ENCODE measurements around the gene VSIG10. TPM values are rescaled to one million over a fixed set of nuclear protein-coding genes. Genes with fewer than 3 reads are reported as not detected.

VSIG10 gene
- polyA plus RNA-seq, 2 donors = 15.6 to 24.6 TPM

GRCh38 chr12:118053071-118053985 lies 50.5 kb downstream of the VSIG10 start:
- Histone ChIP-seq H3K27me3 (ENCODE audit: control insufficient read depth in 1 of 2, insufficient read depth in 2 of 2, low read length in 2 of 2) (no peaks in the 10 kb centered on the region), H3K36me3 (ENCODE audit: control insufficient read depth in 2 of 2, insufficient read depth in 2 of 2, low read length in 1 of 2) (peaks cover 0 to under 1% of the 10 kb centered on the region in 2 donors), H3K4me1 (ENCODE audit: control insufficient read depth in 2 of 2, insufficient read depth in 2 of 2, low read length in 1 of 2) (peaks cover 3 to 11% of the 10 kb centered on the region in 2 donors), H3K27ac (ENCODE audit: low read depth in 2 of 2, low read length in 1 of 2) (peak overlapping the region; percentile 69 to 89), H3K9me3 (ENCODE audit: control insufficient read depth in 2 of 2, insufficient read depth in 1 of 2, low read depth in 1 of 2, low read length in 1 of 2) (no peaks in the 10 kb centered on the region), H3K4me3 (ENCODE audit: low read depth in 1 of 2, low read length in 2 of 2) (no peak overlapping the region)
- 81 to 85% methylated on average over 10 of the region's 10 CpGs for WGBS, 2 donors

- 43 to 46% methylated on average over 14 of the region's 14 CpGs for WGBS, 2 donors
- Histone ChIP-seq H3K4me1 (ENCODE audit: control insufficient read depth in 2 of 2, insufficient read depth in 2 of 2, low read length in 1 of 2) (peaks cover 3 to 11% of the 10 kb centered on the region in 2 donors), H3K4me3 (ENCODE audit: low read depth in 1 of 2, low read length in 2 of 2) (no peak overlapping the region), H3K27ac (ENCODE audit: low read depth in 2 of 2, low read length in 1 of 2) (peak overlapping the region; percentile 69 to 89), H3K36me3 (ENCODE audit: control insufficient read depth in 2 of 2, insufficient read depth in 2 of 2, low read length in 1 of 2) (peaks cover 0 to 2% of the 10 kb centered on the region in 2 donors), H3K9me3 (ENCODE audit: control insufficient read depth in 2 of 2, insufficient read depth in 1 of 2, low read depth in 1 of 2, low read length in 1 of 2) (no peaks in the 10 kb centered on the region), H3K27me3 (ENCODE audit: control insufficient read depth in 1 of 2, insufficient read depth in 2 of 2, low read length in 2 of 2) (no peaks in the 10 kb centered on the region)
These were observed 51.3 kb downstream of the VSIG10 start for GRCh38 chr12:118052324-118053070.

- no peaks in the 10 kb centered on the region for H3K9me3 ChIP-seq (ENCODE audit: control insufficient read depth in 2 of 2, insufficient read depth in 1 of 2, low read depth in 1 of 2, low read length in 1 of 2)
- H3K36me3 ChIP-seq (ENCODE audit: control insufficient read depth in 2 of 2, insufficient read depth in 2 of 2, low read length in 1 of 2) = peaks cover 0 to 2% of the 10 kb centered on the region in 2 donors
- H3K27me3 ChIP-seq (ENCODE audit: control insufficient read depth in 1 of 2, insufficient read depth in 2 of 2, low read length in 2 of 2) = no peaks in the 10 kb centered on the region
- 88 to 89% methylated on average over 12 of the region's 12 CpGs for WGBS, 2 donors
- H3K4me1 ChIP-seq (ENCODE audit: control insufficient read depth in 2 of 2, insufficient read depth in 2 of 2, low read length in 1 of 2) = peaks cover 3 to 11% of the 10 kb centered on the region in 2 donors
- H3K27ac ChIP-seq (ENCODE audit: low read depth in 2 of 2, low read length in 1 of 2) = no peak overlapping the region
- no peak overlapping the region for H3K4me3 ChIP-seq (ENCODE audit: low read depth in 1 of 2, low read length in 2 of 2)
These were observed 52.6 kb downstream of the VSIG10 start for GRCh38 chr12:118050972-118051910.

- peaks cover 0 to 15% of the 10 kb centered on the region in 2 donors for H3K36me3 ChIP-seq (ENCODE audit: control insufficient read depth in 2 of 2, insufficient read depth in 2 of 2, low read length in 1 of 2)
- no peaks in the 10 kb centered on the region for H3K9me3 ChIP-seq (ENCODE audit: control insufficient read depth in 2 of 2, insufficient read depth in 1 of 2, low read depth in 1 of 2, low read length in 1 of 2)
- 92 to 95% methylated on average over 4 of the region's 4 CpGs for WGBS, 2 donors
- no peak overlapping the region for H3K4me3 ChIP-seq (ENCODE audit: low read depth in 1 of 2, low read length in 2 of 2)
- H3K27me3 ChIP-seq (ENCODE audit: control insufficient read depth in 1 of 2, insufficient read depth in 2 of 2, low read length in 2 of 2) = no peaks in the 10 kb centered on the region
- H3K4me1 ChIP-seq (ENCODE audit: control insufficient read depth in 2 of 2, insufficient read depth in 2 of 2, low read length in 1 of 2) = no peaks in the 10 kb centered on the region
- no peak overlapping the region for H3K27ac ChIP-seq (ENCODE audit: low read depth in 2 of 2, low read length in 1 of 2)
These were observed 57.4 kb downstream of the VSIG10 start for GRCh38 chr12:118046430-118046829.

- Histone ChIP-seq H3K27me3 (ENCODE audit: control insufficient read depth in 1 of 2, insufficient read depth in 2 of 2, low read length in 2 of 2) (no peaks in the 10 kb centered on the region), H3K27ac (ENCODE audit: low read depth in 2 of 2, low read length in 1 of 2) (no peak overlapping the region), H3K4me1 (ENCODE audit: control insufficient read depth in 2 of 2, insufficient read depth in 2 of 2, low read length in 1 of 2) (no peaks in the 10 kb centered on the region), H3K36me3 (ENCODE audit: control insufficient read depth in 2 of 2, insufficient read depth in 2 of 2, low read length in 1 of 2) (peaks cover 0 to 27% of the 10 kb centered on the region in 2 donors), H3K9me3 (ENCODE audit: control insufficient read depth in 2 of 2, insufficient read depth in 1 of 2, low read depth in 1 of 2, low read length in 1 of 2) (no peaks in the 10 kb centered on the region), H3K4me3 (ENCODE audit: low read depth in 1 of 2, low read length in 2 of 2) (no peak overlapping the region)
- 95% methylated on average over 8 of the region's 8 CpGs for WGBS, 2 donors
These were observed 59.2 kb downstream of the VSIG10 start for GRCh38 chr12:118044577-118044976.

- H3K36me3 ChIP-seq (ENCODE audit: control insufficient read depth in 2 of 2, insufficient read depth in 2 of 2, low read length in 1 of 2) = peaks cover 0 to 27% of the 10 kb centered on the region in 2 donors
- no peak overlapping the region for H3K4me3 ChIP-seq (ENCODE audit: low read depth in 1 of 2, low read length in 2 of 2)
- WGBS, 2 donors = 82 to 88% methylated on average over 2 of the region's 2 CpGs
- no peaks in the 10 kb centered on the region for H3K27me3 ChIP-seq (ENCODE audit: control insufficient read depth in 1 of 2, insufficient read depth in 2 of 2, low read length in 2 of 2)
- H3K27ac ChIP-seq (ENCODE audit: low read depth in 2 of 2, low read length in 1 of 2) = no peak overlapping the region
- no peaks in the 10 kb centered on the region for H3K4me1 ChIP-seq (ENCODE audit: control insufficient read depth in 2 of 2, insufficient read depth in 2 of 2, low read length in 1 of 2)
- no peaks in the 10 kb centered on the region for H3K9me3 ChIP-seq (ENCODE audit: control insufficient read depth in 2 of 2, insufficient read depth in 1 of 2, low read depth in 1 of 2, low read length in 1 of 2)
These were observed 59.7 kb downstream of the VSIG10 start for GRCh38 chr12:118044075-118044474.

GRCh38 chr12:118042091-118042490 lies 61.7 kb downstream of the VSIG10 start:
- Histone ChIP-seq H3K36me3 (ENCODE audit: control insufficient read depth in 2 of 2, insufficient read depth in 2 of 2, low read length in 1 of 2) (peaks cover 5 to 28% of the 10 kb centered on the region in 2 donors), H3K27ac (ENCODE audit: low read depth in 2 of 2, low read length in 1 of 2) (no peak overlapping the region), H3K4me1 (ENCODE audit: control insufficient read depth in 2 of 2, insufficient read depth in 2 of 2, low read length in 1 of 2) (no peaks in the 10 kb centered on the region), H3K27me3 (ENCODE audit: control insufficient read depth in 1 of 2, insufficient read depth in 2 of 2, low read length in 2 of 2) (no peaks in the 10 kb centered on the region), H3K4me3 (ENCODE audit: low read depth in 1 of 2, low read length in 2 of 2) (no peak overlapping the region), H3K9me3 (ENCODE audit: control insufficient read depth in 2 of 2, insufficient read depth in 1 of 2, low read depth in 1 of 2, low read length in 1 of 2) (no peaks in the 10 kb centered on the region)
- WGBS, 2 donors = 93 to 94% methylated on average over 4 of the region's 4 CpGs

GRCh38 chr12:118038137-118038536 lies 65.7 kb downstream of the VSIG10 start:
- H3K36me3 ChIP-seq (ENCODE audit: control insufficient read depth in 2 of 2, insufficient read depth in 2 of 2, low read length in 1 of 2) = peaks cover 21 to 34% of the 10 kb centered on the region in 2 donors

More at GRCh38 chr12:118038137-118038536, 65.7 kb downstream of the VSIG10 start:
- Histone ChIP-seq H3K27me3 (ENCODE audit: control insufficient read depth in 1 of 2, insufficient read depth in 2 of 2, low read length in 2 of 2) (no peaks in the 10 kb centered on the region), H3K4me1 (ENCODE audit: control insufficient read depth in 2 of 2, insufficient read depth in 2 of 2, low read length in 1 of 2) (no peaks in the 10 kb centered on the region), H3K4me3 (ENCODE audit: low read depth in 1 of 2, low read length in 2 of 2) (no peak overlapping the region), H3K27ac (ENCODE audit: low read depth in 2 of 2, low read length in 1 of 2) (no peak overlapping the region), H3K9me3 (ENCODE audit: control insufficient read depth in 2 of 2, insufficient read depth in 1 of 2, low read depth in 1 of 2, low read length in 1 of 2) (no peaks in the 10 kb centered on the region)
- 73 to 80% methylated on average over 6 of the region's 6 CpGs for WGBS, 2 donors
